B cell (primary cell): ENCODE measurements around the gene GBA2. TPM values are rescaled to one million over a fixed set of nuclear protein-coding genes. Genes with fewer than 3 reads are reported as not detected.

Experiments
- ATAC-seq: fragments of 200-7000 bp; cut with Tn5 transposase; one replicate; pipeline ENCODE4 v1.10.0; 2021; ENCODE audit warnings: low read depth, mild to moderate bottlenecking, moderate number of reproducible peaks, moderate library complexity
- CTCF ChIA-PET: fragments of 350-600 bp; sonication (Branson Sonifier 250); formaldehyde crosslinking; loops from one replicate; lab custom pipeline; 2021; ENCODE audit warnings: antibody characterized with exemption, inconsistent platforms; lab: Charles Lee
- POLR2A ChIA-PET: fragments of 350-600 bp; sonication (Branson Sonifier 250); formaldehyde crosslinking; loops from one replicate; lab custom pipeline; 2021; ENCODE audit warnings: antibody characterized with exemption; lab: Charles Lee
- DNase-seq: peaks from one replicate; pipeline ENCODE4 v3.0.0; 2013
- H2AFZ ChIP-seq: 2 replicates; pipeline ENCODE4 v1.6.1; 2012; ENCODE audit warnings: mild to moderate bottlenecking, low read depth, low read length; ENCODE audit not compliant: insufficient read depth, poor library complexity, severe bottlenecking
- H3K27ac ChIP-seq, 2 donors: 1 replicate in 1 of 2; 2 replicates in 1 of 2; pipeline ENCODE4 v1.5.1; 2012 to 2013; ENCODE audit warnings: low read length in 2 of 2, mild to moderate bottlenecking in 2 of 2, moderate library complexity in 1 of 2
- H3K27me3 ChIP-seq, 4 experiments: fragments of 200-600 bp in 1 of 4; sonication (generic) in 1 of 4; replicated peaks in 1 of 4; 1 replicate in 2 of 4; 2 replicates in 2 of 4; pipeline versions ENCODE4 v1.6.1 to v1.7.0; 2013 to 2016; ENCODE audit warnings: low read length in 3 of 4, mild to moderate bottlenecking in 2 of 4, mixed read lengths in 1 of 4, moderate library complexity in 1 of 4; ENCODE audit not compliant: insufficient read depth in 4 of 4, control insufficient read depth in 3 of 4; ENCODE audit errors: control extremely low read depth in 1 of 4
- H3K36me3 ChIP-seq, 2 experiments: replicated peaks in 1 of 2; 1 replicate in 1 of 2; 2 replicates in 1 of 2; pipeline versions ENCODE4 v1.6.1 to v1.7.1; 2013; ENCODE audit warnings: low read length in 1 of 2; ENCODE audit not compliant: insufficient read depth in 2 of 2, control insufficient read depth in 1 of 2; ENCODE audit errors: control extremely low read depth in 1 of 2, extremely low read depth in 1 of 2
- H3K4me1 ChIP-seq, 2 donors: fragments of 200-600 bp in 1 of 2; sonication (generic) in 1 of 2; 1 replicate in 1 of 2; 2 replicates in 1 of 2; pipeline versions ENCODE4 v1.5.1 to v1.6.1; 2013 to 2017; ENCODE audit warnings: low read length in 2 of 2; ENCODE audit not compliant: control insufficient read depth in 2 of 2, insufficient read depth in 2 of 2
- H3K4me2 ChIP-seq: replicated peaks from 2 replicates; pipeline ENCODE3; 2012; ENCODE audit warnings: mild to moderate bottlenecking, low read depth, low read length; ENCODE audit not compliant: poor library complexity, severe bottlenecking
- H3K4me3 ChIP-seq, 5 experiments: fragments of 200-600 bp in 1 of 5; sonication (generic) in 1 of 5; 1 replicate in 3 of 5; 2 replicates in 2 of 5; pipeline versions ENCODE4 v1.5.1 to v1.7.0; 2011 to 2016; ENCODE audit warnings: low read length in 4 of 5, mild to moderate bottlenecking in 4 of 5, low read depth in 2 of 5, control low read depth in 1 of 5, moderate library complexity in 1 of 5; ENCODE audit not compliant: insufficient read depth in 1 of 5; ENCODE audit errors: control extremely low read depth in 1 of 5, extremely low read depth in 1 of 5
- H3K79me2 ChIP-seq: fragments of 200-600 bp; sonication (generic); one replicate; pipeline ENCODE4 v1.6.0; 2016; ENCODE audit warnings: low read length; ENCODE audit not compliant: control insufficient read depth, insufficient read depth
- H3K9ac ChIP-seq: fragments of 200-600 bp; sonication (generic); 2 replicates; pipeline ENCODE4 v1.6.1; 2017; ENCODE audit warnings: mild to moderate bottlenecking, low read length, moderate library complexity
- H3K9me3 ChIP-seq, 3 donors: one replicate each; pipeline versions ENCODE4 v1.6.1 to v1.7.1; 2013; ENCODE audit warnings: low read length in 2 of 3; ENCODE audit not compliant: control insufficient read depth in 2 of 3, insufficient read depth in 1 of 3; ENCODE audit errors: control extremely low read depth in 1 of 3
- H4K20me1 ChIP-seq: 2 replicates; pipeline ENCODE4 v1.6.0; 2012; ENCODE audit warnings: mild to moderate bottlenecking, low read length; ENCODE audit not compliant: insufficient read depth, control insufficient read depth, poor library complexity, severe bottlenecking
- H3K27ac Mint-ChIP-seq: one replicate; pipeline ENCODE4 v1.8.0; 2021; ENCODE audit warnings: mixed read lengths
- H3K27me3 Mint-ChIP-seq: one replicate; pipeline ENCODE4 v1.8.0; 2021; ENCODE audit warnings: mixed read lengths
- H3K4me1 Mint-ChIP-seq: one replicate; pipeline ENCODE4 v1.8.0; 2021; ENCODE audit warnings: mixed read lengths
- H3K4me3 Mint-ChIP-seq: one replicate; pipeline ENCODE4 v1.8.0; 2021; ENCODE audit warnings: mixed read lengths
- H3K9me3 Mint-ChIP-seq: one replicate; pipeline ENCODE4 v1.8.0; 2022; ENCODE audit warnings: mixed read lengths; ENCODE audit not compliant: insufficient read depth
- EZH2 ChIP-seq: IDR thresholded peaks from 2 replicates; pipeline ENCODE4 v1.6.1; 2012; ENCODE audit warnings: borderline replicate concordance, low read depth, mild to moderate bottlenecking, moderate library complexity, low read length; ENCODE audit not compliant: insufficient read depth, poor library complexity, severe bottlenecking
- WGBS: methylation state at CpG from one replicate; pipeline ENCODE4 v1.1.5; 2013; ENCODE audit warnings: missing lambda C conversion rate; ENCODE audit not compliant: insufficient coverage; 5-methylcytosine and 5-hydroxymethylcytosine counted together
- intact Hi-C: fragments of 100-400 bp; cut with micrococcal nuclease; formaldehyde crosslinking; loops from one replicate; pipeline ENCODE4 v1.10.0; 2022
- polyA plus RNA-seq: library from polyadenylated mRNA; depleted of rRNA; stranded (reverse); fragments of >200 nt; gene quantifications from 2 replicates; pipeline ENCODE4 v1.2.3, GENCODE V29; 2012
- total RNA-seq, 2 donors: library from RNA; stranded (reverse); fragments of 120-200 nt in 1 of 2; gene quantifications; 1 replicate in 1 of 2; 2 replicates in 1 of 2; pipeline versions ENCODE4 v1.2.3 to v1.2.4, GENCODE V29; 2013 to 2022
- TF ChIP-seq, protein P1 (sequence below): fragments of 200-600 bp; IDR thresholded peaks from one replicate; pipeline ENCODE4 v1.8.0; 2022; ENCODE audit warnings: antibody characterized with exemption, mild to moderate bottlenecking

Gene GBA2
- total and polyA plus RNA-seq, 2 donors (not counting 1 experiment from before 2014, with no cell fraction given) = 114 to 137 TPM

DNA sequence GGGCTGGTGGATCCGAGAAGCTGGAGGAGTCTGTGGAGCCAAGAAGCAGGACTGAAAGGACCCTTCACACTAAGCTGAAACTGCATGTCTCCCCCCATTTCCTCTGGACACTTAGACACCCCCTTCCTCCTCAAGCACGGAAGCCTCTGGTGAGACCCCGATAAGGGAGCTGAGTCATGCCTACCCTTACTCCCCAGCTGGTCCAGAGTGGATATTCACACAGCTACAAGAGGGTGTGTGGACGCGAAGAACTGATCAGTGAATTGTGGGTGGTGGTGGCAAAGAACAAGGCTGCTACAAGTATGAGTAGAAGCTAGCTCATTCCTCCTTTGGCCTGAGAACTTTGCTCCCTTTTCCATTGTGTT lies 21.4 kb downstream of the GBA2 start:
- Histone ChIP-seq H3K4me3 (peak overlapping the region in 2 of 5 experiments; percentile 3 to 44), H3K4me2 (peak overlapping the region; percentile 89), H3K36me3 (peaks cover 10 to 53% of the 10 kb centered on the region in 2 experiments), H3K4me1 (peaks cover 53 to 57% of the 10 kb centered on the region in 2 donors), H3K27me3 (no peaks in the 10 kb centered on the region), H3K79me2 (peaks cover 75% of the 10 kb centered on the region), H3K9ac (peak overlapping the region; percentile 54), H3K27ac (peak overlapping the region; percentile 57 to 92), H4K20me1 (peaks cover 65% of the 10 kb centered on the region), H2AFZ (no peak overlapping the region), H3K9me3 (no peaks in the 10 kb centered on the region)
- TF ChIP-seq EZH2 = no peak
- TF ChIP-seq, protein P1, sequence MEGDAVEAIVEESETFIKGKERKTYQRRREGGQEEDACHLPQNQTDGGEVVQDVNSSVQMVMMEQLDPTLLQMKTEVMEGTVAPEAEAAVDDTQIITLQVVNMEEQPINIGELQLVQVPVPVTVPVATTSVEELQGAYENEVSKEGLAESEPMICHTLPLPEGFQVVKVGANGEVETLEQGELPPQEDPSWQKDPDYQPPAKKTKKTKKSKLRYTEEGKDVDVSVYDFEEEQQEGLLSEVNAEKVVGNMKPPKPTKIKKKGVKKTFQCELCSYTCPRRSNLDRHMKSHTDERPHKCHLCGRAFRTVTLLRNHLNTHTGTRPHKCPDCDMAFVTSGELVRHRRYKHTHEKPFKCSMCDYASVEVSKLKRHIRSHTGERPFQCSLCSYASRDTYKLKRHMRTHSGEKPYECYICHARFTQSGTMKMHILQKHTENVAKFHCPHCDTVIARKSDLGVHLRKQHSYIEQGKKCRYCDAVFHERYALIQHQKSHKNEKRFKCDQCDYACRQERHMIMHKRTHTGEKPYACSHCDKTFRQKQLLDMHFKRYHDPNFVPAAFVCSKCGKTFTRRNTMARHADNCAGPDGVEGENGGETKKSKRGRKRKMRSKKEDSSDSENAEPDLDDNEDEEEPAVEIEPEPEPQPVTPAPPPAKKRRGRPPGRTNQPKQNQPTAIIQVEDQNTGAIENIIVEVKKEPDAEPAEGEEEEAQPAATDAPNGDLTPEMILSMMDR = no peak
- ChIA-PET POLR2A (interaction anchor here (0.6 to 1.5 kb wide), 6 partner anchors 9 to 99 kb away, joined by 3 to 6 read pairs (median 4); partner anchors contain the start of genes GBA2 and RGP1), CTCF (interaction anchor here (0.7 to 9.0 kb wide), 23 partner anchors 8 to 155 kb away, joined by 3 to 115 read pairs (median 6); partner anchors contain the start of genes CCDC107, GBA2, RGP1 and RMRP)
- ATAC-seq = no peak
- WGBS = no CpG with 5 or more reads among the region's 5 CpGs
- DNase-seq = no peak
- Mint-ChIP-seq H3K4me3 (no peak overlapping the region), H3K4me1 (peaks cover 6% of the 10 kb centered on the region), H3K27me3 (no peaks in the 10 kb centered on the region), H3K9me3 (no peaks in the 10 kb centered on the region), H3K27ac (no peak overlapping the region)
- intact Hi-C loops = loop anchor here (5.0 kb wide), 1 partner anchor 1270 kb away; the partner anchor contains the start of genes DNAI1 and FAM219A

DNA sequence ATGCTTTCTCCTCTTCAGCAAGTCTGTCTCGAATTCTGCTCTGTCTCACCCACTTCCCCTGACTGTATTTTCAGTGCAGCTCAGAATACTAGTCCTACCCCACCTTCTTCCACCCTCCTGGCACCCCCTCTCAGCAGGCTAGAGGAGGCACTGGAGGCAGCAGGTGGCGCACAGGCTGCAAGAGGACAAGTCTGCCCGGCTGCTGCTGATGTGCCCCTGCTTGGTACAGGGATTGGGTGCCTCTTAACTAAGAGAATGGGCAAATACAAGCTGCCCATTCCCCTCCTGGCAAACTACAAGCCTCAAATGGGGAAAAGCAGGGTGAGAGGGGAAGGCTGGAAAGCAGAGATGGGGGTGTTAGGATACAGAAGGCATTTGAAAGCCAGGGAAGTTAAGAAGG lies 22.1 kb downstream of the GBA2 start:
- Histone ChIP-seq H3K4me2 (peak overlapping the region; percentile 89), H2AFZ (no peak overlapping the region), H3K4me1 (peaks cover 53 to 56% of the 10 kb centered on the region in 2 donors), H3K9ac (peak overlapping the region; percentile 54), H3K27ac (peak overlapping the region; percentile 57 to 92), H3K36me3 (peaks cover 12 to 60% of the 10 kb centered on the region in 2 experiments), H3K79me2 (peaks cover 73% of the 10 kb centered on the region), H3K9me3 (no peaks in the 10 kb centered on the region), H3K27me3 (no peaks in the 10 kb centered on the region), H4K20me1 (peaks cover 65% of the 10 kb centered on the region), H3K4me3 (no peak overlapping the region)
- H3K27ac Mint-ChIP-seq = no peak overlapping the region
- intact Hi-C loops = loop anchor here (5.0 kb wide), 1 partner anchor 1270 kb away; the partner anchor contains the start of genes DNAI1 and FAM219A
- H3K9me3 Mint-ChIP-seq = no peaks in the 10 kb centered on the region
- no peak overlapping the region for H3K4me3 Mint-ChIP-seq
- 4% methylated on average over 3 of the region's 3 CpGs for WGBS
- TF ChIP-seq, protein P1 = peak; percentile 41
- no peak for TF ChIP-seq EZH2
- DNase-seq (peak; percentile 79), ATAC-seq (peak; percentile 77)
- ChIA-PET CTCF (interaction anchor here (0.7 to 9.0 kb wide), 23 partner anchors 9 to 610 kb away, joined by 3 to 115 read pairs (median 6); partner anchors contain the start of genes CCDC107, GBA2, RGP1 and RMRP), POLR2A (interaction anchor here (0.6 to 1.7 kb wide), 6 partner anchors 8 to 98 kb away, joined by 3 to 4 read pairs (median 3); no protein-coding TSS in a partner anchor)
- H3K4me1 Mint-ChIP-seq = peaks cover 4% of the 10 kb centered on the region
- H3K27me3 Mint-ChIP-seq = no peaks in the 10 kb centered on the region
